CD4-positive, CD25-positive, alpha-beta regulatory T cell (primary cell): Measurements from ENCODE around the gene CAPN7. TPM values are rescaled to one million over a fixed set of nuclear protein-coding genes. Genes with fewer than 3 reads are reported as not detected.
"Not testable (repeated sequence)": the region's sequence is repeated elsewhere in the genome, so short reads cannot be mapped to it uniquely, and the experiment has no call there.

ENCODE experiments used
- ATAC-seq, 2 donors: fragments of 150-1000 bp; cut with Tn5 transposase; one replicate each; pipeline ENCODE4 v1.10.0; 2021; ENCODE audit warnings: low read depth in 2 of 2, moderate number of reproducible peaks in 2 of 2, moderate library complexity in 1 of 2
- DNase-seq, 3 donors: peaks; one replicate each; pipeline versions ENCODE4 v3.0.0 to v3.0.0-alpha.2; 2012 to 2022; ENCODE audit warnings: mixed read lengths in 1 of 3
- H3K27ac ChIP-seq: one replicate; pipeline ENCODE4 v1.7.0; 2013; ENCODE audit warnings: mild to moderate bottlenecking, low read length; ENCODE audit not compliant: insufficient read depth, poor library complexity, severe bottlenecking
- H3K27me3 ChIP-seq: one replicate; pipeline ENCODE4 v1.7.0; 2013; ENCODE audit warnings: low read length; ENCODE audit not compliant: control insufficient read depth, insufficient read depth
- H3K36me3 ChIP-seq: one replicate; pipeline ENCODE4 v1.7.0; 2013; ENCODE audit warnings: mild to moderate bottlenecking, low read length, moderate library complexity; ENCODE audit not compliant: control insufficient read depth, insufficient read depth
- H3K4me1 ChIP-seq: 2 replicates; pipeline ENCODE4 v1.7.0; 2013; ENCODE audit warnings: mild to moderate bottlenecking, low read length; ENCODE audit not compliant: insufficient read depth, control insufficient read depth, poor library complexity, severe bottlenecking
- H3K4me3 ChIP-seq: one replicate; pipeline ENCODE4 v1.7.0; 2013; ENCODE audit warnings: low read depth, mild to moderate bottlenecking, low read length, moderate library complexity
- H3K9me3 ChIP-seq, 2 experiments: 1 replicate in 1 of 2; 2 replicates in 1 of 2; pipeline ENCODE4 v1.7.0; 2013; ENCODE audit warnings: low read length in 2 of 2, mild to moderate bottlenecking in 1 of 2, moderate library complexity in 1 of 2; ENCODE audit not compliant: control insufficient read depth in 2 of 2
- H3K27ac Mint-ChIP-seq, 3 donors: one replicate each; pipeline ENCODE4 v1.8.0; 2020 to 2022; ENCODE audit warnings: mild to moderate bottlenecking in 3 of 3, mixed read lengths in 3 of 3, moderate library complexity in 2 of 3
- H3K27me3 Mint-ChIP-seq: one replicate; pipeline ENCODE4 v1.8.0; 2022; ENCODE audit warnings: mild to moderate bottlenecking, mixed read lengths
- H3K36me3 Mint-ChIP-seq: one replicate; pipeline ENCODE4 v1.8.0; 2020; ENCODE audit warnings: mixed read lengths
- H3K4me1 Mint-ChIP-seq, 4 donors: one replicate each; pipeline ENCODE4 v1.8.0; 2020 to 2022; ENCODE audit warnings: mixed read lengths in 4 of 4, mild to moderate bottlenecking in 1 of 4
- H3K4me3 Mint-ChIP-seq, 4 donors: one replicate each; pipeline ENCODE4 v1.8.0; 2020 to 2022; ENCODE audit warnings: mild to moderate bottlenecking in 4 of 4, mixed read lengths in 4 of 4, moderate library complexity in 3 of 4
- H3K9me3 Mint-ChIP-seq, 7 donors: one replicate each; pipeline ENCODE4 v1.8.0; 2020 to 2022; ENCODE audit warnings: mixed read lengths in 7 of 7, mild to moderate bottlenecking in 3 of 7, moderate library complexity in 2 of 7
- polyA plus RNA-seq, 4 donors: library from polyadenylated mRNA; unstranded; fragments of 300-500 nt; fragmentation: Illumina TruSeq; gene quantifications; one replicate each; pipeline ENCODE4 v1.2.3, GENCODE V29; 2021
- total RNA-seq: library from RNA; stranded (reverse); gene quantifications from one replicate; pipeline ENCODE4 v1.2.3, GENCODE V29; 2022

CAPN7 gene
- total and polyA plus RNA-seq, 5 donors from 2014 or later = 21.1 to 62.3 (median 21.7) TPM

DNA sequence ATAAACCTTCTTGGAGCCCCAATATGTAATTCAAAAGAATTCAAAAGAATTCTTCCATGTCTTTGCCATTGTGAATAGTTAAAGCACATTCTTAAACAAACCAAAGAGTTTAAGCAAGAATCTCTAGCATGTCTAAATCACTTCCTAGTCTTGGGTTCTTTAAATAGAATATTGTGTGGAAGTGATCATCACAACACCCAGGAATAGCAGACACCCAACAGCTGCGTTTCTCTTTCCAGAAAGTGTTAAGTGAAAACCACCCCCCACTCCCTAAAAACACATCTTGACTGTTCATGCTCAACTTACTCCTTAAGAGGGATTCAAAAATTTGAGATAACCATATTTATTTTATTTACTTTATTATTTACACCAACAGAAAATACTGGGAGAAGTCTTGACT lies 24.1 kb upstream of the CAPN7 start:
- H3K36me3 ChIP-seq = no peaks in the 10 kb centered on the region
- Mint-ChIP-seq H3K4me1 (peaks cover 0 to 7% (median 1%) of the 10 kb centered on the region in 4 donors), H3K4me3 (no peak overlapping the region), H3K36me3 (no peaks in the 10 kb centered on the region), H3K27me3 (peaks cover 62% of the 10 kb centered on the region), H3K27ac (no peak overlapping the region), H3K9me3 (no peaks in the 10 kb centered on the region)
- no peak overlapping the region for H3K27ac ChIP-seq
- peaks cover 38% of the 10 kb centered on the region for H3K27me3 ChIP-seq
- no peaks in the 10 kb centered on the region for H3K9me3 ChIP-seq
- DNase-seq = no peak
- ATAC-seq = no peak
- H3K4me1 ChIP-seq = no peaks in the 10 kb centered on the region
- H3K4me3 ChIP-seq = no peak overlapping the region

DNA sequence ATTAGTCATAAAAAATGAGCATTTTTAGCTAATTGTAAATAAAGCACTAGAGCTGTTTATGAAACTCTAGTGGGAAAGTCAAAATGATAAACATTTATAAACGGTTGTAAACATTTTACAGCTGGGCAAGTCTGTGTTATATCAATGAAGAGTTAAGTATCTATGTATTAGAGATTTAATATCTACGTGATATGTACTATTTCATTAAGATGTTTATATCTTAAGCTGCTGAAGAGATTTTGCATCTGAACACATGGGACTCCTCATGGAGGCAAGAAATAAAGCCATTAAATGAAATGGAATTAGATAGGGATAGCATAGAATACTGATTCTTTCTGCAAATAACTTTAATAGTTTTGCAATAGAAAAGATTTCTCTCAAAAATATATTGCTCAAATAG lies 23.0 kb upstream of the CAPN7 start:
- H3K27ac Mint-ChIP-seq = no peak overlapping the region
- no peak for DNase-seq
- no peak overlapping the region for H3K4me3 ChIP-seq
- H3K36me3 ChIP-seq = no peaks in the 10 kb centered on the region
- peaks cover 36% of the 10 kb centered on the region for H3K27me3 ChIP-seq
- H3K9me3 ChIP-seq = no peaks in the 10 kb centered on the region
- H3K9me3 Mint-ChIP-seq = no peaks in the 10 kb centered on the region
- peaks cover 58% of the 10 kb centered on the region for H3K27me3 Mint-ChIP-seq
- no peak overlapping the region for H3K4me3 Mint-ChIP-seq
- H3K36me3 Mint-ChIP-seq = no peaks in the 10 kb centered on the region
- H3K27ac ChIP-seq = no peak overlapping the region
- H3K4me1 Mint-ChIP-seq = peaks cover 0 to 7% (median 1%) of the 10 kb centered on the region in 4 donors
- no peak for ATAC-seq
- no peaks in the 10 kb centered on the region for H3K4me1 ChIP-seq

DNA sequence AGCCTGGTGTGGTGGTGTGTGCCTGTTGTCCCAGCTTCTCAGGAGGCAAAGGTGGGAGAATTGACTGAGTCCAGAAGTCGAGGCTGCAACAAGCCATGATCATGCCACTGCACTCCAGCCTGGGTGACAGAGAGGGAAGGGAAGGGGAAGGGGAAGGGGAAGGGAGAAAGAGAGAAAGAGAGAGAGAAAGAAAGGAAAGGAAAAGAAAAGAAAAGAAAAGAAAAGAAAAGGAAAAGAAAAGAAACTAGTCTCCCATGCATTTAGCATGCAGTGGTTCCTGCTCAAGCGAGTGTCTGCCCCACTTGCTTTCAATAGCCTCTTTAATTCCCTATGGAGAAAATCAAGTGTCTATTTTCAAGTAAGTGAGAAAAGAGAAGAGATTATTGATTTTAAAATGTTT lies 20.6 kb upstream of the CAPN7 start:
- H3K9me3 ChIP-seq = no peaks in the 10 kb centered on the region
- H3K4me1 Mint-ChIP-seq = peaks cover 0 to 1% (median 0%) of the 10 kb centered on the region in 4 donors
- H3K27ac ChIP-seq = no peak overlapping the region
- H3K4me1 ChIP-seq = no peaks in the 10 kb centered on the region
- peaks cover 21% of the 10 kb centered on the region for H3K27me3 ChIP-seq
- DNase-seq = no peak
- H3K9me3 Mint-ChIP-seq = no peaks in the 10 kb centered on the region
- H3K4me3 ChIP-seq = no peak overlapping the region
- H3K27ac Mint-ChIP-seq = no peak overlapping the region
- no peaks in the 10 kb centered on the region for H3K36me3 Mint-ChIP-seq
- H3K27me3 Mint-ChIP-seq = peaks cover 36% of the 10 kb centered on the region
- ATAC-seq = no peak
- no peak overlapping the region for H3K4me3 Mint-ChIP-seq
- H3K36me3 ChIP-seq = no peaks in the 10 kb centered on the region

DNA sequence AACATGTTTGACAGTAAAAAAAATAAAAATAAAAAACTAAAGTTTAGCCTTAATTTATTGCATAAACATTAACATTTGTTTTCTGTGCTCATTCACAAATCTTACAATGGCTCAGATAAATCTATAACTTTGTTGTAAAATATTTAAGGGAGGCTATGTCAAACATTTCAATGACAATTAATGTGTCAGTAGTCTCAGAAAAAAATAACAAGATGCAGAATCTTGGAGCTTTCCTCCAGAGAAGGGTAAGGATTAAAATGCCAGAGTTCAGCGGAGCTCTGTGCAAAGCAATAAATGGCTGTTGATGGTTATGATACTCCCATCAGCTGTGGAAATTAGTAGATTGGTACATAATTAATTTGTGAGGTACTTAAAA lies 20.0 kb upstream of the CAPN7 start:
- DNase-seq = no peak
- Mint-ChIP-seq H3K4me1 (no peaks in the 10 kb centered on the region), H3K27ac (peak overlapping the region in 1 of 3 donors; percentile 7), H3K36me3 (no peaks in the 10 kb centered on the region), H3K9me3 (no peaks in the 10 kb centered on the region), H3K4me3 (no peak overlapping the region), H3K27me3 (peaks cover 29% of the 10 kb centered on the region)
- no peak for ATAC-seq
- no peaks in the 10 kb centered on the region for H3K9me3 ChIP-seq
- H3K4me1 ChIP-seq = no peaks in the 10 kb centered on the region
- no peak overlapping the region for H3K4me3 ChIP-seq
- no peak overlapping the region for H3K27ac ChIP-seq
- H3K27me3 ChIP-seq = peaks cover 16% of the 10 kb centered on the region
- no peaks in the 10 kb centered on the region for H3K36me3 ChIP-seq

DNA sequence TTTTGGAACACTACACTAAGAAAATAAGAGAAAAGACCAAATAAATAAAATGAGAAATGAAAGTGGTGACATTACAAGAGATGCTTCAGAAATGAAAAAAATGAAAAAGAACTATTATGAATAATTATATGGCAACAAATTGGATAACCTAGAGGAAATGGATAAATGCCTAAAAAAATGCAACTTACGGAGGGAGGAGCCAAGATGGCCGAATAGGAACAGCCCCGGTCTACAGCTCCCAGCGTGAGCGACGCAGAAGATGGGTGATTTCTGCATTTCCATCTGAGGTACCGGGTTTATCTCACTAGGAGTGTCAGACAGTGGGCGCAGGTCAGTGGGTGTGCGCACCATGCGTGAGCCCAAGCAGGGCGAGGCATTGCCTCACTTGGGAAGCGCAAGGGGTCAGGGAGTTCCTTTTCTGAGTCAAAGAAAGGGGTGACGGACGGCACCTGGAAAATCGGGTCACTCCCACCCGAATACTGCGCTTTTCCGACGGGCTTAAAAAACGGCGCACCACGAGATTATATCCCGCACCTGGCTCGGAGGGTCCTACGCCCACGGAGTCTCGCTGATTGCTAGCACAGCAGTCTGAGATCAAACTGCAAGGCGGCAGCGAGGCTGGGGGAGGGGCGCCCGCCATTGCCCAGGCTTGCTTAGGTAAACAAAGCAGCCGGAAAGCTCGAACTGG lies 19.4 kb upstream of the CAPN7 start:
- H3K36me3 ChIP-seq, DNase-seq, H3K27ac ChIP-seq, H3K9me3 Mint-ChIP-seq, H3K9me3 ChIP-seq, H3K4me1 ChIP-seq, H3K4me1 Mint-ChIP-seq, H3K36me3 Mint-ChIP-seq, H3K4me3 Mint-ChIP-seq, ATAC-seq, H3K4me3 ChIP-seq: not testable (repeated sequence)
- peaks cover 24% of the 10 kb centered on the region for H3K27me3 Mint-ChIP-seq
- H3K27ac Mint-ChIP-seq = peak overlapping the region in 1 of 3 donors; percentile 7
- H3K27me3 ChIP-seq = peaks cover 12% of the 10 kb centered on the region

DNA sequence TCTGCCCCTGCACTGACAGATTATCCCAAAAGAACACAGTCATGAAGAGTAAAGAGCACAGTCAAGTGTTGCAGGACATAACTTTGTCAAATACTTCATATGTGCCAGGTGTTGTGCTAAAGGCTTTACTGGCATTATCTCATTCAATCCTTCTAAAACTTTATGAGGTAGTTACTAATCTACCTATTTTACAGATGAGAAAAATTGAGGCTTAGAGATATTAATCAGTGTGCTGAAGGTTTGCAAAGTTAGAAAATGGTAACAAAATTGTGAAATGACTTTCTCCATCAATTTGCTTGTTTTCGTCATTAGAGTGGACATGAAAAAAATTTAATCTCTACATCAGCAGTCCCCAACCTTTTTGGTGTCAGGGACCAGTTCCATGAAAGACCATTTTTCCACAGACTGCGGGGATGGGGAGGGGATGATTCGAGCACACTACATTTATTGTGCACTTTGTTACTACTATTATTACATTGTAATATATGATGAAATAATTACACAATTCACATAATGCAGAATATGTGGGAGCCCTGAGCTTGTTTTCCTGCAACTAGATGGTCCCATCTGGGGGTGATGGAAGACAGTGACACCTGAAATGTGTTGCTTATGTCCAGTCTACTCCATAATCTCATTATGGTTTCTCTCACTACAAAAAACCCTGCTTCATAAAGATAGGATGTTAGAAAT lies 8.6 kb upstream of the CAPN7 start:
- no peaks in the 10 kb centered on the region for H3K36me3 Mint-ChIP-seq
- Histone ChIP-seq H3K9me3 (no peaks in the 10 kb centered on the region), H3K36me3 (no peaks in the 10 kb centered on the region), H3K4me1 (no peaks in the 10 kb centered on the region), H3K27me3 (no peaks in the 10 kb centered on the region), H3K27ac (no peak overlapping the region), H3K4me3 (no peak overlapping the region)
- H3K27me3 Mint-ChIP-seq = peaks cover 9% of the 10 kb centered on the region
- H3K27ac Mint-ChIP-seq = no peak overlapping the region
- DNase-seq (no peak), ATAC-seq (no peak)
- H3K4me3 Mint-ChIP-seq = no peak overlapping the region
- peaks cover 0 to 1% (median 0%) of the 10 kb centered on the region in 7 donors for H3K9me3 Mint-ChIP-seq
- H3K4me1 Mint-ChIP-seq = peaks cover 0 to 6% (median 5%) of the 10 kb centered on the region in 4 donors

DNA sequence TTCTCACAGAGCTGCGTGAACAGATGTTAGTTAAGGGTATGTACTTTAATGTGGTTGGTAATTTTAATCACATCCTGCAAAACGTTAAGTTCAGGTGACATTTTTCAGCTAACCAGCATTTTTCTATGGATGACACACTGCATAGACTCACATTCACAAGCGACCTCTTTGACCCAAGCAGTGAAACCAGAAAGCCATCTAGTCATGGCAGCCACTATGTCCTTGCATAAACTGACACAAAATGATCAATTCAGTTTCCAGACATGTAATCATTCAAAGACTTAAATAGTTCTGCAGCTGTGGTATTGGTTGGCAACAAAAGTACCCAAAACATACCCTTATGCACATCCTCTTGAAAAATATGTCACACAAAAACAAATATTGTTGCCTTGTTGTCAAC lies 7.4 kb upstream of the CAPN7 start:
- Mint-ChIP-seq H3K36me3 (no peaks in the 10 kb centered on the region), H3K27ac (peak overlapping the region in 1 of 3 donors; percentile 59), H3K4me3 (no peak overlapping the region), H3K27me3 (peaks cover 9% of the 10 kb centered on the region), H3K9me3 (peaks cover 0 to 1% (median 0%) of the 10 kb centered on the region in 7 donors), H3K4me1 (peaks cover 4 to 12% (median 8%) of the 10 kb centered on the region in 4 donors)
- DNase-seq = peak in 1 of 3 donors; percentile 16
- no peak for ATAC-seq
- H3K9me3 ChIP-seq = no peaks in the 10 kb centered on the region
- H3K27ac ChIP-seq = no peak overlapping the region
- H3K36me3 ChIP-seq = no peaks in the 10 kb centered on the region
- H3K4me3 ChIP-seq = no peak overlapping the region
- no peaks in the 10 kb centered on the region for H3K27me3 ChIP-seq
- H3K4me1 ChIP-seq = no peaks in the 10 kb centered on the region
